ENCODE results near the gene CAPN12. TPM values are rescaled to one million over a fixed set of nuclear protein-coding genes. Genes with fewer than 3 reads are reported as not detected.
"Not testable (repeated sequence)": the region's sequence is repeated elsewhere in the genome, so short reads cannot be mapped to it uniquely, and the experiment has no call there.

Gene CAPN12
- 1 to 10 TPM; 2.4 to 5.7 (median 3.6) TPM for polyA plus RNA-seq (ENCODE audit: insufficient read depth in 1 of 5, insufficient read length in 5 of 5, low replicate concordance in 1 of 5)
- long read RNA-seq, donor 1, partial matches to known transcripts: 0 of 3 reads
- long read RNA-seq, donor 1, other reads (novel, unspliced or antisense): 0 of 3 reads
- long read RNA-seq, donor 2, partial matches to known transcripts: 0 of 2 reads
- long read RNA-seq, donor 2, other reads (novel, unspliced or antisense): 0 of 2 reads
- long read RNA-seq, donor 3: 0 reads
- long read RNA-seq, donor 4, partial matches to known transcripts: 0 of 2 reads
- long read RNA-seq, donor 4, other reads (novel, unspliced or antisense): 0 of 2 reads
- long read RNA-seq, donor 5, partial matches to known transcripts: 0 of 1 reads
- long read RNA-seq, donor 5, other reads (novel, unspliced or antisense): 0 of 1 reads
- long read RNA-seq, donor 6, partial matches to known transcripts: 0 of 1 reads
- long read RNA-seq, donor 6, other reads (novel, unspliced or antisense): 0 of 1 reads
- long read RNA-seq, donor 7, partial matches to known transcripts: 0 of 1 reads
- long read RNA-seq, donor 7, other reads (novel, unspliced or antisense): 0 of 1 reads
- long read RNA-seq, donor 8: 0 reads

GRCh38 chr19:38744298-38744681, at the start of gene CAPN12:
Gene CAPN12, minus strand, starts transcription at chr19:38744474. Its CDS starts 309 bp downstream, at chr19:38744165.
- DNase-seq: no peak

- DNase-seq: no peak
These were observed 49.4 kb upstream of the CAPN12 start for GRCh38 chr19:38793671-38794070.

GRCh38 chr19:38793177-38793576, 48.9 kb upstream of the CAPN12 start:
- no peak for DNase-seq

GRCh38 chr19:38792250-38793111, 48.2 kb upstream of the CAPN12 start:
- no peak for DNase-seq

GRCh38 chr19:38791451-38792064, 47.3 kb upstream of the CAPN12 start:
- not testable (repeated sequence) for DNase-seq

- DNase-seq: not testable (repeated sequence)
These were observed 46.5 kb upstream of the CAPN12 start for GRCh38 chr19:38790507-38791403.

- DNase-seq: no peak
These were observed 44.4 kb upstream of the CAPN12 start, which contains the start of gene LGALS7B for GRCh38 chr19:38788478-38789243. Gene LGALS7B, plus strand, starts transcription at chr19:38789200. Its CDS starts 27 bp downstream, at chr19:38789227.

- no peak for DNase-seq
These were observed 42.4 kb upstream of the CAPN12 start for GRCh38 chr19:38786572-38787265.

- DNase-seq: not testable (repeated sequence)
These were observed 41.8 kb upstream of the CAPN12 start for GRCh38 chr19:38786061-38786460.

- DNase-seq: no peak
These were observed 41.0 kb upstream of the CAPN12 start for GRCh38 chr19:38785187-38785699.

- DNase-seq: no peak
These were observed 40.0 kb upstream of the CAPN12 start for GRCh38 chr19:38784224-38784623.

GRCh38 chr19:38782212-38782611, 37.9 kb upstream of the CAPN12 start:
- DNase-seq: not testable (repeated sequence)

- DNase-seq: no peak
These were observed 36.8 kb upstream of the CAPN12 start for GRCh38 chr19:38781058-38781457.

- no peak for DNase-seq
These were observed 36.2 kb upstream of the CAPN12 start for GRCh38 chr19:38780443-38780842.

- no peak for DNase-seq
These were observed 34.5 kb upstream of the CAPN12 start for GRCh38 chr19:38778733-38779132.

- DNase-seq: no peak
These were observed 30.1 kb upstream of the CAPN12 start for GRCh38 chr19:38774181-38774950.

- DNase-seq: no peak
These were observed 29.3 kb upstream of the CAPN12 start, which contains the start of gene LGALS7 for GRCh38 chr19:38773469-38774177. Gene LGALS7, minus strand, starts transcription at chr19:38773517. Its CDS starts 25 bp downstream, at chr19:38773492.
